Measurements from ENCODE around the gene DNAI2.

The DNAI2 gene

GRCh38 chr17:74289688-74290087, 15.7 kb downstream of the DNAI2 start:
- peaks cover 3 to 5% of the 10 kb centered on the region in 2 donors for H3K27me3 ChIP-seq (ENCODE audit: control insufficient read depth in 1 of 2, insufficient read depth in 2 of 2, low read length in 2 of 2)
- no peak overlapping the region for H3K27ac ChIP-seq (ENCODE audit: low read length)
- H3K4me3 ChIP-seq (ENCODE audit: low read length in 2 of 2), result no peak overlapping the region
- no peaks in the 10 kb centered on the region for H3K4me1 ChIP-seq (ENCODE audit: control insufficient read depth, insufficient read depth, low read length)
- H3K9ac ChIP-seq (ENCODE audit: low read length in 2 of 2), result no peak overlapping the region
- H3K36me3 ChIP-seq (ENCODE audit: control insufficient read depth in 2 of 2, insufficient read depth in 2 of 2, low read length in 2 of 2), result no peaks in the 10 kb centered on the region
- H3K9me3 ChIP-seq (ENCODE audit: control insufficient read depth in 2 of 2, low read length in 2 of 2), result no peaks in the 10 kb centered on the region

- Histone ChIP-seq H3K27me3 (ENCODE audit: control insufficient read depth in 1 of 2, insufficient read depth in 2 of 2, low read length in 2 of 2) (no peaks in the 10 kb centered on the region), H3K4me1 (ENCODE audit: control insufficient read depth, insufficient read depth, low read length) (no peaks in the 10 kb centered on the region), H3K4me3 (ENCODE audit: low read length in 2 of 2) (no peak overlapping the region), H3K9ac (ENCODE audit: low read length in 2 of 2) (no peak overlapping the region), H3K36me3 (ENCODE audit: control insufficient read depth in 2 of 2, insufficient read depth in 2 of 2, low read length in 2 of 2) (no peaks in the 10 kb centered on the region), H3K27ac (ENCODE audit: low read length) (no peak overlapping the region), H3K9me3 (ENCODE audit: control insufficient read depth in 2 of 2, low read length in 2 of 2) (no peaks in the 10 kb centered on the region)
Observed at GRCh38 chr17:74290340-74290739, 16.3 kb downstream of the DNAI2 start.

- Histone ChIP-seq H3K27me3 (ENCODE audit: control insufficient read depth in 1 of 2, insufficient read depth in 2 of 2, low read length in 2 of 2) (peaks cover 0 to under 1% of the 10 kb centered on the region in 2 donors), H3K4me3 (ENCODE audit: low read length in 2 of 2) (no peak overlapping the region), H3K36me3 (ENCODE audit: control insufficient read depth in 2 of 2, insufficient read depth in 2 of 2, low read length in 2 of 2) (no peaks in the 10 kb centered on the region), H3K9ac (ENCODE audit: low read length in 2 of 2) (no peak overlapping the region), H3K9me3 (ENCODE audit: control insufficient read depth in 2 of 2, low read length in 2 of 2) (no peaks in the 10 kb centered on the region), H3K4me1 (ENCODE audit: control insufficient read depth, insufficient read depth, low read length) (no peaks in the 10 kb centered on the region), H3K27ac (ENCODE audit: low read length) (no peak overlapping the region)
Observed at GRCh38 chr17:74292495-74292894, 18.5 kb downstream of the DNAI2 start.

GRCh38 chr17:74295625-74296547, 21.9 kb downstream of the DNAI2 start:
- Histone ChIP-seq H3K4me3 (ENCODE audit: low read length in 2 of 2) (no peak overlapping the region), H3K36me3 (ENCODE audit: control insufficient read depth in 2 of 2, insufficient read depth in 2 of 2, low read length in 2 of 2) (no peaks in the 10 kb centered on the region), H3K9ac (ENCODE audit: low read length in 2 of 2) (no peak overlapping the region), H3K9me3 (ENCODE audit: control insufficient read depth in 2 of 2, low read length in 2 of 2) (no peaks in the 10 kb centered on the region), H3K4me1 (ENCODE audit: control insufficient read depth, insufficient read depth, low read length) (no peaks in the 10 kb centered on the region), H3K27ac (ENCODE audit: low read length) (no peak overlapping the region), H3K27me3 (ENCODE audit: control insufficient read depth in 1 of 2, insufficient read depth in 2 of 2, low read length in 2 of 2) (peaks cover 0 to 11% of the 10 kb centered on the region in 2 donors)

- Histone ChIP-seq H3K27me3 (ENCODE audit: control insufficient read depth in 1 of 2, insufficient read depth in 2 of 2, low read length in 2 of 2) (peaks cover 0 to 15% of the 10 kb centered on the region in 2 donors), H3K9ac (ENCODE audit: low read length in 2 of 2) (no peak overlapping the region), H3K27ac (ENCODE audit: low read length) (no peak overlapping the region), H3K4me1 (ENCODE audit: control insufficient read depth, insufficient read depth, low read length) (no peaks in the 10 kb centered on the region), H3K36me3 (ENCODE audit: control insufficient read depth in 2 of 2, insufficient read depth in 2 of 2, low read length in 2 of 2) (no peaks in the 10 kb centered on the region), H3K4me3 (ENCODE audit: low read length in 2 of 2) (no peak overlapping the region), H3K9me3 (ENCODE audit: control insufficient read depth in 2 of 2, low read length in 2 of 2) (no peaks in the 10 kb centered on the region)
Observed at GRCh38 chr17:74296548-74296936, 22.5 kb downstream of the DNAI2 start.

- Histone ChIP-seq H3K4me1 (ENCODE audit: control insufficient read depth, insufficient read depth, low read length) (no peaks in the 10 kb centered on the region), H3K9ac (ENCODE audit: low read length in 2 of 2) (no peak overlapping the region), H3K27me3 (ENCODE audit: control insufficient read depth in 1 of 2, insufficient read depth in 2 of 2, low read length in 2 of 2) (peaks cover 0 to 15% of the 10 kb centered on the region in 2 donors), H3K27ac (ENCODE audit: low read length) (no peak overlapping the region), H3K4me3 (ENCODE audit: low read length in 2 of 2) (no peak overlapping the region), H3K9me3 (ENCODE audit: control insufficient read depth in 2 of 2, low read length in 2 of 2) (no peaks in the 10 kb centered on the region), H3K36me3 (ENCODE audit: control insufficient read depth in 2 of 2, insufficient read depth in 2 of 2, low read length in 2 of 2) (no peaks in the 10 kb centered on the region)
Observed at GRCh38 chr17:74297941-74298340, 23.9 kb downstream of the DNAI2 start.

- Histone ChIP-seq H3K27ac (ENCODE audit: low read length) (no peak overlapping the region), H3K27me3 (ENCODE audit: control insufficient read depth in 1 of 2, insufficient read depth in 2 of 2, low read length in 2 of 2) (peaks cover 0 to 15% of the 10 kb centered on the region in 2 donors), H3K36me3 (ENCODE audit: control insufficient read depth in 2 of 2, insufficient read depth in 2 of 2, low read length in 2 of 2) (no peaks in the 10 kb centered on the region), H3K9ac (ENCODE audit: low read length in 2 of 2) (no peak overlapping the region), H3K4me3 (ENCODE audit: low read length in 2 of 2) (no peak overlapping the region), H3K4me1 (ENCODE audit: control insufficient read depth, insufficient read depth, low read length) (no peaks in the 10 kb centered on the region), H3K9me3 (ENCODE audit: control insufficient read depth in 2 of 2, low read length in 2 of 2) (no peaks in the 10 kb centered on the region)
Observed at GRCh38 chr17:74298778-74299177, 24.7 kb downstream of the DNAI2 start.

- Histone ChIP-seq H3K4me1 (ENCODE audit: control insufficient read depth, insufficient read depth, low read length) (no peaks in the 10 kb centered on the region), H3K36me3 (ENCODE audit: control insufficient read depth in 2 of 2, insufficient read depth in 2 of 2, low read length in 2 of 2) (no peaks in the 10 kb centered on the region), H3K27me3 (ENCODE audit: control insufficient read depth in 1 of 2, insufficient read depth in 2 of 2, low read length in 2 of 2) (peaks cover 0 to 15% of the 10 kb centered on the region in 2 donors), H3K9ac (ENCODE audit: low read length in 2 of 2) (no peak overlapping the region), H3K4me3 (ENCODE audit: low read length in 2 of 2) (no peak overlapping the region), H3K9me3 (ENCODE audit: control insufficient read depth in 2 of 2, low read length in 2 of 2) (peaks cover 0 to 3% of the 10 kb centered on the region in 2 donors), H3K27ac (ENCODE audit: low read length) (no peak overlapping the region)
Observed at GRCh38 chr17:74299226-74300009, 25.4 kb downstream of the DNAI2 start.

- H3K27me3 ChIP-seq (ENCODE audit: control insufficient read depth in 1 of 2, insufficient read depth in 2 of 2, low read length in 2 of 2), result peaks cover 0 to 9% of the 10 kb centered on the region in 2 donors
- H3K36me3 ChIP-seq (ENCODE audit: control insufficient read depth in 2 of 2, insufficient read depth in 2 of 2, low read length in 2 of 2), result no peaks in the 10 kb centered on the region
- no peak overlapping the region for H3K9ac ChIP-seq (ENCODE audit: low read length in 2 of 2)
- H3K4me1 ChIP-seq (ENCODE audit: control insufficient read depth, insufficient read depth, low read length), result no peaks in the 10 kb centered on the region
- H3K27ac ChIP-seq (ENCODE audit: low read length), result no peak overlapping the region
- no peak overlapping the region for H3K4me3 ChIP-seq (ENCODE audit: low read length in 2 of 2)
- peaks cover 0 to 12% of the 10 kb centered on the region in 2 donors for H3K9me3 ChIP-seq (ENCODE audit: control insufficient read depth in 2 of 2, low read length in 2 of 2)
Observed at GRCh38 chr17:74303305-74303704, 29.3 kb downstream of the DNAI2 start.

- H3K36me3 ChIP-seq (ENCODE audit: control insufficient read depth in 2 of 2, insufficient read depth in 2 of 2, low read length in 2 of 2), result no peaks in the 10 kb centered on the region
- peaks cover 0 to 9% of the 10 kb centered on the region in 2 donors for H3K27me3 ChIP-seq (ENCODE audit: control insufficient read depth in 1 of 2, insufficient read depth in 2 of 2, low read length in 2 of 2)
- H3K9ac ChIP-seq (ENCODE audit: low read length in 2 of 2), result no peak overlapping the region
- peaks cover 0 to 12% of the 10 kb centered on the region in 2 donors for H3K9me3 ChIP-seq (ENCODE audit: control insufficient read depth in 2 of 2, low read length in 2 of 2)
- H3K27ac ChIP-seq (ENCODE audit: low read length), result no peak overlapping the region
- H3K4me3 ChIP-seq (ENCODE audit: low read length in 2 of 2), result no peak overlapping the region
- H3K4me1 ChIP-seq (ENCODE audit: control insufficient read depth, insufficient read depth, low read length), result no peaks in the 10 kb centered on the region
Observed at GRCh38 chr17:74304184-74304583, 30.1 kb downstream of the DNAI2 start.

Measured in stomach smooth muscle (tissue), 2 donors.